ENCODE measurements around the gene DERL3.

DERL3 gene

GRCh38 chr22:23829845-23830372 lies 8.9 kb downstream of the DERL3 start:
- DNase-seq = no peak

- DNase-seq = no peak
Observed at GRCh38 chr22:23828800-23829680, 9.8 kb downstream of the DERL3 start.

DNA sequence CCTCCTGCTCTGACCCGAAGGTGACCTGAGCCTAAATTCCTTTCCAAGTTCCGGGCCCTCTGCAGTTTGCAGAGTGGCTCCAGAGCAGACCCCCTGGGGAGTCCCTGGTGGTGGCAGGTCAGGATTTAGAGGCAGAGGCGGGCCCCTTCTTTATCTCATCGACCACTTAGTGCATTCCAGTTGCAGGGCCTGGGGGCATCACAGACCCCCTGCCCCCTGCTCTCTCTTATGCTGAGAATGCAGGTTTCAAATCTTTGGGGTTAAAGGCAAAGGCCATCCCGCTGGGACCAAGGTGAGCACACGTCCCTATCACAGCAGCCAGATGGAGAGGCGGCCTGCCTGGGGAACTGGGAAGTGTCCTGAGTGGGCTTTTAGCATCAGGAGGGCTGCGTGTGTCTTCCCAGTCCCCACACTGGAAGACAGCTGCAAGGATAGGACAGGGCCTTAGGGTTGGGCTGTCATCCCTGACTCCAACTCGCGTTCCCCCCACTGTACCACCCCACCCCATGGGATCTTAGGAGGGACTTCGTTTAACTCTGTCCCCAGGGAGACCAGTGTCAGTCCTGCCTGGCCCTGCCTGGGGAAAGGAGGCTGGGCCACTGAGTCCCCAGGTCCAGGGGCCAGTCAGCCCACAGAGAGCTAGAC lies 11.3 kb downstream of the DERL3 start:
- DNase-seq = no peak

DNA sequence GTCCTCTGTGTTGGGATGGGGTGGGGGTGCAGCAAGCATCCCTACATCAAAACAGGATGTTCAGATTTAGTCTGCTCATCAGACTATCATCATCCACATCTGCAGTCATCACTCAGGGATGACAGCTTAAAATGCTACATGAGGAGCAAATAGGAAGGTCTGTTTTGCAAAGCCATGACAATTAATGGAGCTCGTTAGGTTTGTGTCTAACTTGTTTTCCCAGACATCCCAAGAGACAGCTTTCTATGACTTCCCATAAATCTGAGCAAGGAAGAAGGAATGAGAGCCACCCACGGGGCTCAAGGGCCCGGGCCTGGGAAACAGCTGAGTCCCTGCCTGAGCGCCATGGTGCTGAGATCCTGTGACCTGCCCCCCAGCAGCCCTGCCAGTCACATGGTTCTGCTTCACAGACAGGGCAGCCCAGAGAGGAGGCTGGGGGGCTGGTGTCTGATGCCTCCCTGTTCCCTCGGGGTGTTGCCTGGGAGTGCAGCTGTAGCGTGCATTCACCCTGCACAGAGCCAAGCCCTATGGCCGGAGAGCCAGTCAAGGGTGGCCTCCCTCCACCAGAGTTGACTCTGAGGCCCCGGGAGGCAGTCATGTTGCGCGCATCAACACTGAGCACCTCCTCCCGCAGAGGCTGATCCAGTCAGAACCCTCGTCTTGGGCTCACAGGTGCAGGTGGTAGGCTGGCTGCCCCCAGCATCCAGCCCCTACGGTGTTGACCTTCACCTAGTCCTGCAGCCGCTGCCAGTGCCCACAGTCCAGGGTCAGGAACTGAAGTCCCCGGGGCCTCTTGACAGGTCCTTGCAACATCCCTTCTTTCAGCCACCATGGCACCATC lies 12.1 kb downstream of the DERL3 start:
- no peak for DNase-seq

DNA sequence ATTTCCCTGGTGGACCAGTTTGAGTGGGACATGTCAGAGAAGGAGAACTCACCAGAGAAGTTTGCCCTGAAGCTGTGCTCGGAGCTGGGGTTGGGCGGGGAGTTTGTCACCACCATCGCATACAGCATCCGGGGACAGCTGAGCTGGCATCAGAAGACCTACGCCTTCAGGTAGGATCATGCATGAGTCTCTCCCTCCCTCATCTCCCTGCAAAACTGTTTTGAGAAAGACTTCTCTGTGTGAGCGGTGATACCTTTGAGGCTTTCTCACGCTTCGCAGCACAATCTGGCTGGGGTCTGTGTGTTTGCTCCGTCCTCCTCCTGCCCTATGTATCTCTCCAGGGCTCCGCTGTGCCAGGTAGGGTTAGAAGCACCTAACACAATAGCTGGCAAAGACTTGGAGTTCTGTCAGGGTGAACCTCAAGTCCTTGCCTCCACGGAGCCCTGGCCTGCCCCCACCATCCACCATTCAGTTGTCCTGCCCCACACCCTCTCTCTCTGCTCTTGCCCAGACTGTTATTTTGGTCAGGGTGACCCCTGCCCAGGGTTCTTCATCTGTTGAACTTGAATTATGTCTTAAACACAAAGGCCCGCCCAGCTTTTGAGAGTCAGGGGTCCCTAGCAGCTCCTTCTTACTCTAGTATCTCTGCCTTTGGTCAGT lies 13.4 kb downstream of the DERL3 start:
- DNase-seq = no peak

DNA sequence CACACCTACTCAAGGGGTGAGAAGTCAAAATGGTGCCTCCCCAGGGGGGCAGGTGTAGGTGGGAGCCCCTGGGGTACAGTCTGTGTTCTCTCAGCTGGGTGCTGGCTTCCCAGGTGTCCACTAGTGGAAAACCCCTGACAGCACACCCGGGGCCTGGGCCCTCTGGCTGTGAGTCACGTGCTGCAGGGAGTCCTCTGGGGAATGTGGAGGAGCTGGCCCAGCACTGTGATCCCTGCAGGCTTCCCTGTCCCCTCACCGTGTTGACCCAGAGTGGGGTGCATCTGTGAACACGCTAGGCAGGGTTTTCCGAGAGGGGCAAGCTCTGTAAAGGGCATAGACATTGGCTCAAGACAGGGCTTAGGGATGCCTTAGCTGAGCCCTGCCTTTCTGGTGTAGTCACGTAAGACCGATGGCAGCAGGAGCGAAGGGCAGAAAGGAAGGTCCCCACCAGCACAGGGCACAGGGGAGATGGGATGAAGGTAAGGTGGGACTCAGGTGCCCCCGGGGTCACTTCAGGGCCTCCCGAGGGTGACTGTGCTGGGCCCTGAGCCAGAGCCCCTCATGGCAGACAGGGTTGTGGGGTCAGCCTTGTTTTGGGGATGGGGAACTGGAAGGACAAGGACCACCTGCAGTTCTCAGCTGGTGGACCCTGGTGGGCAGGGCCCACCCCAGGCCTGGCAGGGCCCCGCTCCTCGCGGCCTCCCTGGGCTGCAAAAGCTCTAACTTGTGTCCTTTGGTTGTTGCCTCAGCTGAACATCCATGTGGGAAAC lies 14.1 kb downstream of the DERL3 start:
- DNase-seq = no peak

GRCh38 chr22:23823331-23823791 lies 15.4 kb downstream of the DERL3 start:
- DNase-seq = no peak

DNA sequence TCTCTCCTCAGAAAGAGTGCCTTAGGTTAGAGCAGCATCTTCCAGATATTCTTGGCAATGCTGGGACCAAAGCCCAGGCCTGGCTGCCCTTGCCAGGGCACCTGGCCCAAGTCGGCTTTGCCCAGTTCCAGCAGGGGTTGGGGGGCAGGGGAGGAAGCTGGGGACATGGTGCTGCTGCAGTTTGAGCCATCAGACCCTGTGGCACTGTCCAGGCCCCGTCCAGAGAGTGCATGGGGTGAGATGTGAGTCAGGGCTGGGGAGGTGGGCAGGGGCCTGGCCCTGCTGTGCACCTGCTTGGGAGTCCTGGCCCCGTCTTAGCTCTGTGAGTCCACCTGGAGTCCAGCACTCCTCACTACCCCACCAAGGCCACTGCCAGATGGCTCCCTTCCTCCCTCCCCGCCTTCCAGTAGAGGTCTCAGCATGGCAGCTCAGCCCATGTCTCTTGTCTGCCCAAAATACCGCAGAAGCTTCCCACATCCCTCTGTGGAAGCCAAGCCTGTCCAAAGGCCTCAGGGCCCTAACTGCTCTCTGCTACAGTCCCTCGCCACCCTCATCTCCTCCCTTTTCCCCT lies 16.6 kb downstream of the DERL3 start:
- no peak for DNase-seq

GRCh38 chr22:23820748-23821211 lies 18.0 kb downstream of the DERL3 start:
- no peak for DNase-seq

DNA sequence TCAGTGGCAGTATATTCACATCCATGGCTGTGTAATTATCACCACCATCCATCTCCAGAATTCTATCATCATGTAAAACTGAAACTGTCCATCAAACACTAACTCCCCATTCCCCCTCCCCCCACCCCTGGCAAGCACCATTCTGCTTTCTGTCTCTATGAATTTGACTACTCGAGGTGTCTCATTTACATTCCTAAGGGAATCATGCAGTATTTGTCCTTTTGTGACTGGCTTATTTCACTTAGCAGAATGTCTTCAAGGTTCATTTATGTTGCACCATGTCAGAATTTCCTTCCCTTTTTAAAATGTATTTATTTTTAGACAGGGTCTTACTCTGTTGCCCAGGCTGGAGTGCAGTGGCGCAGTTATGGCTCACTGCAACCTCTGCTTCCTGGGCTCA lies 20.3 kb downstream of the DERL3 start:
- no peak for DNase-seq

GRCh38 chr22:23817146-23817545 lies 21.7 kb downstream of the DERL3 start:
- DNase-seq = no peak

DNA sequence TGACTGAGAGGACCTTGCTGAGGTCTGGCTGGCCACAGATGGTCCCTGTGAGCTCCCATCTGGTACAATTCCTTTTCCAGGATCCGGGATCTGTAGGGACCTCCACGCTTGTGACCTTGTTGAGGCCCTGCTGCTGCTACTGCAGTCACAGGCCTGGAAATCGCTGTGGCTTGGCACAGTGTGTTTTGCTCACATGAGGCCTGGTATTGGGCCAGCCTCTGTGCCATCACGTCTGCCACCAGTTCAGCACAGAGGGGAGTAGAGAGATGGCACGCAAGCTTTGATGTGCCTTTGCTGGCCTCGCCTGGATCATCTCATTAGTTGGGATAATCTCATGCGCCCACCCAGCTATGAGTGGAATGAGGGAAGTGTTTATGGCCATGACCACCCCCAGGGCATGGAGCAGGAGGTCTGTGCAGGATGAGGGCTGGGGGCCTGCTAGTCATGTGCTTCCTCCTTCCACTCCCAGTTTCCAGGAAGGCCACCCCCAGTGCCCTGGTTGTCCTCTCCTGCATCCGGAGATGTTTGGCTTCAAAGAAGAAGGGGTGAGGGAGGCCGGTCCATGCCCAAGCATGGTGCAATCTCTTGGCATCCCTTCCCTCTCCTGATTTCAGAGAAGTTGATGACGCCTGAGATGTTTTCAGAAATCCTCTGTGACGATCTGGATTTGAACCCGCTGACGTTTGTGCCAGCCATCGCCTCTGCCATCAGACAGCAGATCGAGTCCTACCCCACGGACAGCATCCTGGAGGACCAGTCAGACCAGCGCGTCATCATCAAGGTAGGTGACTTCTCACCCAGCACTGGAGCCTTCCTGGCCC lies 22.4 kb downstream of the DERL3 start:
- DNase-seq = no peak

DNA sequence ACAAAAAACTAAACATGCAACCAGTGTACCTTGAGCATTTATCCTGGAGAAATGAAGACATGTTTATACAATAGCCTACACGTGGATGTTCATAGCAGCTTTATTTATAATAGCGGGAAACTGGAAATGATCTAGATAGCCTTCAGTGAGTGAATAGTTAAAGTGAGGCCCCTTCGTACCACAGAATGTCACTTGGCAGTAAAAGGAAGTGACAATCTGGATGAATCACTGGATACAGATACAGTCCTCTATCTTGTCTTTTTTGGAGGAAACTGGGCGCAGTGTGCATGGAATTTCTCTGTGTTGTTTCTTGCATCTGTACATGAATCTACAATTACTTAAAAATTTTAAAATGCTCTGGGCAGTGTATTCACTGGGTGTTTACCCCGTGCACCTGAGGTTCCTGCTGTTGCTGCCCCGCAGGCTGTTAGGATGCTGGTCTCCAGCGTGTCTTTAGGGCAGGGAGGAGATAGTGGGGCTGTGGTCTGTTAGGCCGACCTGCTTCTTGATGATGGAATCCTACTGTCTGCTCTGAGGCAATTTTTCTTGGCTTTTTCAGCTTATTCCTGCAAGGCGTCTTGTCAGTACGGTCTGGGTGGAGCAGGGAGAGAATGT lies 23.2 kb downstream of the DERL3 start:
- DNase-seq = no peak

DNA sequence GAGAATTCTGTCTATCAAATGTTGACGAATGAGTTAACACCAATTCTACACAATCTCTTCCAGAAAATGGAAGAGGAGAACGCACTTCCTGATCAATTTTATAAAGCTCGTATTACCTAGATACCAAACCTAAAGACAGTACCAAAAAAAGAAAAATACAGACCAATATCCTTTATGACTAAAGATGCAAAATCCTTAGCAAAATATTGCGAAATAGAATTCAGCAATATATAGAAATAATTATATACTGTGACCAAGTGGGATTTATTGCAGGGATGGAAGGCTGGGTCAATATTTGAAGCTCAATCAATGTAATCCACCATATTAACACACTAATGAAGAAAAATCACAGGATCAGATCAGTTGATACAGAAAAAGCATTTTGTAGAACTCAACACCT lies 26.4 kb downstream of the DERL3 start:
- no peak for DNase-seq

GRCh38 chr22:23806837-23807236 lies 32.0 kb downstream of the DERL3 start:
- DNase-seq = no peak

GRCh38 chr22:23804781-23805291 lies 34.0 kb downstream of the DERL3 start:
- no peak for DNase-seq

DNA sequence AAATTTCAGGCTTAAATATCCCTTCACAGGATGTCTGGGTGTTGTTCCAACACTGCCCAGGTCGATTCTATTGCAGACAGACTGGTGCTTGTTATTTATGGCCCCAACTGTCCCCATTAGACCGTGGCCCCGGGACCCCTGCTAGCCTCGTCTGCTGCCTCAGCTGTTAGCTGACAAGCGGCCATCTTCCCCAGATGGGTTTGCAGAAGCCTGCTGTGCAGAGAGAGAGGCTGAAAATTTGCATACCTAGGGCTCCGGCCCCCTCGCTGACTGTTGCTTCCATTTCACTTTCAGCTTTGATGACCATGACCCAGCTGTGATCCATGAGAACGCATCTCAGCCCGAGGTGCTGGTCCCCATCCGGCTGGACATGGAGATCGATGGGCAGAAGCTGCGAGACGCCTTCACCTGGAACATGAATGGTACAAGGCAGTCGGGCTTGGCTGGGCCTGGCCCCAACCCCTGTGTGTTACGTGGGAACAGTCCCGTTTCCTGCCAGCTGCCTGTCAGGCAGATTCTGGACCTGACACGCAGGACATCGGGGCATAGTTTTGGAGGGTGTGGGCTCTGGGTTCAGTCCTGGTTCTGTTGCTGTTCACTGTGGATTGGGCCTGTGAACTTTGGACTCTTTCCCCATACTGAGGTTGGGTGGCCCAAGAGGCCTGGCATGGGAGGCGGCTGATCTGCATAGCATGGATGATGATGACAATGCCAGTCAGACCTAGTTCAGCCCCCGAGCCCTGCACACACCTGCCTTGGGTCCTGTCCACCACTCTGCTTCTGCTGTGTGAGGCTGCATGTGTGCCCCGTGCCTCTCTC lies 35.6 kb downstream of the DERL3 start:
- no peak for DNase-seq

DNA sequence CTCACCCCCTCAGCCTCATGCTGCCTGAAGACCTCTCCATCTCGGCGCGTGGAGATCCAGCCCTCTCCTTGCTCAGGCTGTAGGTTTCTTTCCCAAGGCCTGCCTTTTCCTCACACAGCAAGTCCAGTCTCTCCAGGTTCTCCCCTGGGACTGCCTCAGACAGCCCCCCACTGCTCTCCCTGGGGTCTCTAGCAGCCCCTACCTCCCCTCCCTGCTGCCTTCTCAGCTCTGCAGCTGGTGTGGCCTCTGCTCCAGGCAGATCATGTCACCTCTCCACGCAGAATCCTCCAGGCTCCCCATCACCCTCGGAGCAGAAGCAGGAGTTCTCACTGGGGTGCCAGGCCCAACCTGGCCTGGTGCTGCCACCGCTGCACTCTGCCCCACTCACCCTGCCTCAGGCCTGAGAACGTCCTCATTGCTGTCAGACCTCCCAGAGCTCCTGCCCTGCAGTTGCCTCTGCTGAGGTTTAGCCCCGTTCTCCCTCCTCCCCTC lies 36.9 kb downstream of the DERL3 start:
- no peak for DNase-seq

All from CD4-positive, alpha-beta T cell treated with Interleukin-4 for 1 hour (primary cell).